GM12872 (cell line): ENCODE measurements around the gene RERG.

Experiments
- TF ChIP-seq, protein P1 (sequence below): IDR thresholded peaks from 3 replicates; pipeline ENCODE4 v1.5.1; 2011; ENCODE audit warnings: low read depth, mild to moderate bottlenecking, low read length, moderate library complexity; ENCODE audit not compliant: insufficient read depth

The RERG gene

DNA sequence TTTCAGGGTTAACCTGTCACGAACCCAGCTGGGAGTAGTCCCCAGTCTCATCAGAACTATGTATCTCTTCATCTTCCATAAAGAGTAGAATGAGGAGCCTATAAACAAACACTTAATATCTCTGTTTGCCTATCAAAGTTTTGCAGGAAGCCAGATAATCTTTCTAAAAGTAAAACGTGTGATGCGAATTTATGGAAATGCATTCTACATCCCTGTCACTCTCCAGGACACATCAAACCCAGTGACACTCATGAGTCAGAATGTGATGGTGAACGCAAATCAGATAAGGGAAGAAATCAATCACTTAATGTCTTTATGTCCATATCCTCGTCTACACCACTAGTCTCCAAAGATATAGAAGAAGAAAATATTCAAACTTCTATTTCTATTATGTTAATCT is 37.4 kb downstream of the RERG start:
- TF ChIP-seq, protein P1, sequence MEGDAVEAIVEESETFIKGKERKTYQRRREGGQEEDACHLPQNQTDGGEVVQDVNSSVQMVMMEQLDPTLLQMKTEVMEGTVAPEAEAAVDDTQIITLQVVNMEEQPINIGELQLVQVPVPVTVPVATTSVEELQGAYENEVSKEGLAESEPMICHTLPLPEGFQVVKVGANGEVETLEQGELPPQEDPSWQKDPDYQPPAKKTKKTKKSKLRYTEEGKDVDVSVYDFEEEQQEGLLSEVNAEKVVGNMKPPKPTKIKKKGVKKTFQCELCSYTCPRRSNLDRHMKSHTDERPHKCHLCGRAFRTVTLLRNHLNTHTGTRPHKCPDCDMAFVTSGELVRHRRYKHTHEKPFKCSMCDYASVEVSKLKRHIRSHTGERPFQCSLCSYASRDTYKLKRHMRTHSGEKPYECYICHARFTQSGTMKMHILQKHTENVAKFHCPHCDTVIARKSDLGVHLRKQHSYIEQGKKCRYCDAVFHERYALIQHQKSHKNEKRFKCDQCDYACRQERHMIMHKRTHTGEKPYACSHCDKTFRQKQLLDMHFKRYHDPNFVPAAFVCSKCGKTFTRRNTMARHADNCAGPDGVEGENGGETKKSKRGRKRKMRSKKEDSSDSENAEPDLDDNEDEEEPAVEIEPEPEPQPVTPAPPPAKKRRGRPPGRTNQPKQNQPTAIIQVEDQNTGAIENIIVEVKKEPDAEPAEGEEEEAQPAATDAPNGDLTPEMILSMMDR, result no peak

DNA sequence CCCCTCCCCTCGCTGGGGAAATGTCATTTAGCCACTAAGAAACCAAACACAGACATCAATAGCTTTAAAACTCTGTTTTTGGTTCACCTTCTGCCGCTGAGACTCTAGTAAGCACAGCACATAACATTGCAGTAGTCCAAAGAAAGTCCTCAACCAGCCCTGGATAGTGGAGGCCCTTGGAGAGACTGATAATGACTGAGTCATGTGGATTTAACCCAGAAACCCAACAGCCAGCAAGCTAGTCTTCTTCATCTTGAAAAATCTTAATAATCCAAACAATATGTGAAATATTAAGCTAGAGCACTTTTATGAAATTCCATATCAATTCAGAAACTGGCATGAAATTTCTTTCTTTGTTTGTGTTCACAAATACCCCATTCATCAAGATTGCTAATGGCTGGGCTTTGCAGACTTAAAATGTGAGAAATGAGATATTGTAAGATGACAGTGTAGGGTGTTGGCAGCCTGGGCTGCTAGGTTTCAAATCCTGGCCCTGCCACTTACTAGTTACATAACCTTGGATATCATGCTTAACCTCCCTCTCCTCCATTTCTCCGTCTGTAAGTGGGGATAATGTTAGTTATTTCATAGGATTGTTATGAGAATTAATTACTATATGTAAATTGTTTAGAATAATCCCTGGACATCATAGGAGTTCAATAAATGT is 40.1 kb downstream of the RERG start:
- TF ChIP-seq, protein P1, result no peak

DNA sequence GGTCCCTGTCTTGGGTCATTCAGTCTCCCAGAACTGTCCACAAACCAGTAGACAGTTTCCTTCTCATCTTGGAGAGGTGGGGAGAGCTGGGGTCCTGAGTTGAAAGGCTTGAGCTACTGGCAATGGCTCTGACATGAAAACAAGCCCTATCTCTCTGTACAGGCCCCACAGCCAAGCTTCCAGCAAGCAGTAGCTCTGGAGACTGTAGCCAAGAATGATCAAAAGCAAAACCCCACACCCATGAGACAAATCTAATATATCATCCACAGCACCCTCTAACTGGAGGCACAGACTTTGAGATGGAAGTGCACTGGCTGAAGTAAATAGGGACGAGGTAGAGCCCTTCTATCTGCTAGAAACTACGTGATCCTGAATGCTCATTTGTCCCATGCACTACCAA is 40.9 kb downstream of the RERG start:
- TF ChIP-seq, protein P1, result no peak

DNA sequence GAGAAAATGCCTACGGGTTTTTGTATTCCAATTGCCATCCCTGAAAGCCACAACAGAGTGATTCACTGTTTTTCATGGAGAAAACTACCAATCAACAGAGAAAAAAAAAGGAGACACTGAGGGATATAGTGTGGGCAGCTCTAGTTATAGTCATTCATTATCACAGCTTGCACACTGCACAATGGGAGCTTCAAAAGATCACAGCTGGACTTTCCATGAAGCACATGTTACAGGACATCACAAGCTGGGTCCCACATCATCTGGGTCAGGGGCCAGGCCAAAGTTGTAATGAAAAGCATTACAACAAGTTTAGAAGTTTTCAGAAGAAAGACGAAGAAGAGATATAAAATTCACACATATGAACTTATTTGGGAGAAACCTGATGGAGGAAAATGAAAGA is 41.5 kb downstream of the RERG start:
- TF ChIP-seq, protein P1, result no peak

DNA sequence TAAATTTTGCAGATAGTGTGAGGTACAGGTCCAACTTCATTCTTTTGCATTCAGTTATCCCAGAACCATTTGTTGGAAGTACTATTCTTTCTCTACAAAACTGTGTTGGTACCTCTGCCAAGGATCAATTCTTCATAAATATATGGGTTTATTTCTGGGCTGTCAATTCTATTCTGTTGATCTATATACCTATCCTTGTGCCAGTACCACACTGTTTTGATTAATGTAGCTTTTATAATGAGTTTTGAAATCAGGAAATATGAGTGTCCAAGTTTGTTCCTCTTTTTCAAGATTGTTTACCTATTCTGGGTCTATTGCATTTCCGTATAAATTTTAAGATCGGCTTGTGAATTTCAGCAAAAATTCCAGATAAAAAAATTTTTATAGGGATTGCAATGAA is 48.1 kb downstream of the RERG start:
- TF ChIP-seq, protein P1, result no peak

DNA sequence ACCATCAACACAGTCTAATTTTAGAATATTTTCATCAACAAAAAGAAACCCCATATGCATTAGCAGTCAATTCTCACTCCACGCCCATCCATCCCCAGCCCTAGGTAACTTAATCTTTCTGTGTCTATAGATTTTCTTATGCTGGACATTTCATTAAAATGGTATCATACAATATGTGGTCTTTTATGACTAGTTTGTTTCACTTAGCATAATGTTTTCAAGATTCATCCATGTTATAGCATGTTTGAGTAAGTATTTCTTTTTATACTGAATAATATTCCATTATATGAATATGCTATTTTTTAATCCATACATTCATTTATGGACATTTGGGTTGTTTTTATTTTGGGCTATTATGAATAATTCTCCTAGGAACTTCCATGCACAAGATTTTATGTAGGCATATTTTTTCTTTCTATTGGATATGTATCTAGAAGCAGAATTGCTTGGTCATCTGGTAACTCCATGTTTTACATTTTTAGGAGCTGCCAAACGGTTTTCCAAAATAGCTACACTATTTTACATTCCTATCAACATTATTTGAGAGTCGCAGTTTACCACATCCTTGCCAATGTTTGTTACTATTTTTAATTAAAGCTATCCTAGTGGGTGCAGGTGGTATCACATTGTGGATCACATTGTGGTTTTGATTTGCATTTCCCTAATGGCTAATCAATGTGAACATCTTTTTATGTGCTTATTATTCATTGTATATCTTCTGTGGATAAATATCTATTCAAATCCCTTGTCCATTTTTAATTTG is 49.0 kb downstream of the RERG start:
- TF ChIP-seq, protein P1, result 0 out of 3 replicates have a peak, but pooled peaks have one; percentile 6

DNA sequence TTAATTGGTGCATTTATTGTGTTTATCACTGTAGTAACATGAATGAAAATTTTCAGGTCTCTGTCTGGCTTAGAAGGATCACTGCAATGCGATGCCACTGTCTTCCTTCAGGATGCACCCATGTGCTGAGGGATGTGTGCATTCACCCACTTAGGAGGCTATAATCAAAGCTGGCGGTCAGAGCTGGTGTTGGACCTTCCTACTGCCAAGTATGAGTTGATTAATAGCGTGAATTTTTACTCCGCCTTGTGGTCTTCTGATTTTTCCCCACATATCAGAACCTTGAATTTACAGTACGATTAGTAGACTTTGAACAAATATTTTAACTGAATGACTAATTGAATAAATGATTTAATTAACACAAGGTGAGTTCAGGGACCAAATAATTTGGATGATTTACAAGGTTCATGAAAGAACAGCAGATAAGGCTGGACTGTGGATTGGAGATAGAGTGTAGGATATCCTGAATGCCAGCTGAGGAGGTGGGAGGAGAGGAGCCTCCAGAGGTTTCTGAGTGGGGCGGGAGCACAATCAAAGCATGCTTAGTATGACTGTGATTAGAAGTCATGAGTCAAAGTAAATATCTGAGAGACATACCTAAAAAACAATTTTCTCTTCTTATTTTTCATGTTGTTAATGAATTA is 50.1 kb downstream of the RERG start:
- TF ChIP-seq, protein P1, result no peak
